Osteocyte (in vitro differentiated cells): ENCODE data around the gene CACNA1A. TPM values are rescaled to one million over a fixed set of nuclear protein-coding genes. Genes with fewer than 3 reads are reported as not detected.
"Not testable (repeated sequence)": the region's sequence is repeated elsewhere in the genome, so short reads cannot be mapped to it uniquely, and the experiment has no call there.

Experiments used
- DNase-seq: peaks from one replicate; pipeline ENCODE4 v3.0.0; 2021; ENCODE audit warnings: mixed read lengths; ENCODE audit not compliant: unreplicated experiment; ENCODE audit errors: extremely low spot score
- H3K27ac Mint-ChIP-seq: one replicate; pipeline ENCODE4 v1.8.0; 2021; ENCODE audit warnings: mild to moderate bottlenecking, mixed read lengths; ENCODE audit not compliant: unreplicated experiment
- H3K27me3 Mint-ChIP-seq: one replicate; pipeline ENCODE4 v1.8.0; 2021; ENCODE audit warnings: mixed read lengths; ENCODE audit not compliant: unreplicated experiment
- H3K36me3 Mint-ChIP-seq: one replicate; pipeline ENCODE4 v1.8.0; 2021; ENCODE audit warnings: mixed read lengths; ENCODE audit not compliant: unreplicated experiment
- H3K4me1 Mint-ChIP-seq: one replicate; pipeline ENCODE4 v1.8.0; 2021; ENCODE audit warnings: mixed read lengths; ENCODE audit not compliant: unreplicated experiment
- H3K4me3 Mint-ChIP-seq: one replicate; pipeline ENCODE4 v1.8.0; 2021; ENCODE audit warnings: mild to moderate bottlenecking, moderate library complexity, mixed read lengths; ENCODE audit not compliant: unreplicated experiment
- H3K9me3 Mint-ChIP-seq: one replicate; pipeline ENCODE4 v1.8.0; 2021; ENCODE audit warnings: mixed read lengths; ENCODE audit not compliant: unreplicated experiment
- total RNA-seq: library from RNA; stranded (reverse); gene quantifications from 2 replicates; pipeline ENCODE4 v1.2.1, GENCODE V29; 2021
- TF ChIP-seq, protein P1 (sequence below): fragments of 200-600 bp; sonication (generic); IDR thresholded peaks from 2 replicates; pipeline ENCODE4 v1.5.0; 2021; ENCODE audit warnings: antibody characterized with exemption, mild to moderate bottlenecking, moderate library complexity

Gene CACNA1A
- total RNA-seq, 1 donor from 2014 or later, result 2.3 TPM

DNA sequence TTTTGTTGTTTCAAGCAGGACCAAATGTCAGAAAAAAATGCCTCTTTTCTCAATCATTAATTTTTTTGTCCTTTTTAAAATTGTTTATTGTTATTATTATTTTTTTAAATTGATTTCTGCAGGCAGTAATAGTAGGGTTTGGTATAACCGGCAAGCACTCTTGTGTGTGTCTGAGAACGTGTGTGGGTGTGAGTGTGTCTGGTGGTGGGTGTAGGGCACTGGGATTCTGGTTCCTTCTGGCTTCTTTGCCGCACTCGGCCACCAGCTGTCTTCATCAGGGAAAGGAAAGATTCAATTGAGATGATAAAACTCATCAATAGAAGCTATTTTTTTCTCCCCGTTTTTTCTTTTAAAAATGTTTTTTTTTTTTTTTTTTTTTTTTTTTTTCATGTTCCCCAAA, 299.7 kb downstream of the CACNA1A start:
- H3K9me3 Mint-ChIP-seq, result no peaks in the 10 kb centered on the region
- no peaks in the 10 kb centered on the region for H3K27me3 Mint-ChIP-seq
- no peak overlapping the region for H3K27ac Mint-ChIP-seq
- no peaks in the 10 kb centered on the region for H3K36me3 Mint-ChIP-seq
- TF ChIP-seq, protein P1, sequence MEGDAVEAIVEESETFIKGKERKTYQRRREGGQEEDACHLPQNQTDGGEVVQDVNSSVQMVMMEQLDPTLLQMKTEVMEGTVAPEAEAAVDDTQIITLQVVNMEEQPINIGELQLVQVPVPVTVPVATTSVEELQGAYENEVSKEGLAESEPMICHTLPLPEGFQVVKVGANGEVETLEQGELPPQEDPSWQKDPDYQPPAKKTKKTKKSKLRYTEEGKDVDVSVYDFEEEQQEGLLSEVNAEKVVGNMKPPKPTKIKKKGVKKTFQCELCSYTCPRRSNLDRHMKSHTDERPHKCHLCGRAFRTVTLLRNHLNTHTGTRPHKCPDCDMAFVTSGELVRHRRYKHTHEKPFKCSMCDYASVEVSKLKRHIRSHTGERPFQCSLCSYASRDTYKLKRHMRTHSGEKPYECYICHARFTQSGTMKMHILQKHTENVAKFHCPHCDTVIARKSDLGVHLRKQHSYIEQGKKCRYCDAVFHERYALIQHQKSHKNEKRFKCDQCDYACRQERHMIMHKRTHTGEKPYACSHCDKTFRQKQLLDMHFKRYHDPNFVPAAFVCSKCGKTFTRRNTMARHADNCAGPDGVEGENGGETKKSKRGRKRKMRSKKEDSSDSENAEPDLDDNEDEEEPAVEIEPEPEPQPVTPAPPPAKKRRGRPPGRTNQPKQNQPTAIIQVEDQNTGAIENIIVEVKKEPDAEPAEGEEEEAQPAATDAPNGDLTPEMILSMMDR, result no peak
- H3K4me3 Mint-ChIP-seq, result no peak overlapping the region
- DNase-seq, result no peak
- H3K4me1 Mint-ChIP-seq, result peaks cover 8% of the 10 kb centered on the region

DNA sequence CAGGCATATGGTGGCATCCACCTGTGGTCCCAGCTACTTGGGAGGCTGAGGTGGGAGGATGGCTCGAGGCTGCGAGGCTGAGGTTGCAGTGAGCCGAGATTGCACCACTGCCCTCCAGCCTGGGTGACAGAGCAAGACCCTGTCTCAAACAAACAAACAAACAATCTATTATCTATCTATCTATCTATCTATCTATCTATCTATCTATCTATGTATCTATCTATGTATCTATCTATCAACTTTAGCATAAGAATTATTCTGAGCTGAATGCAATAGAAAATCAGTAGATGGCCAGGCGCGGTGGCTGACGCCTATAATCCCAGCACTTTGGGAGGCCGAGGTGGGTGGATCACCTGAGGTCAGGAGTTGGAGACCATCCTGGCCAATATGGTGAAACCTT, 304.2 kb downstream of the CACNA1A start:
- DNase-seq, H3K4me3 Mint-ChIP-seq, H3K4me1 Mint-ChIP-seq, H3K36me3 Mint-ChIP-seq, H3K27ac Mint-ChIP-seq, H3K9me3 Mint-ChIP-seq, H3K27me3 Mint-ChIP-seq: not testable (repeated sequence)

DNA sequence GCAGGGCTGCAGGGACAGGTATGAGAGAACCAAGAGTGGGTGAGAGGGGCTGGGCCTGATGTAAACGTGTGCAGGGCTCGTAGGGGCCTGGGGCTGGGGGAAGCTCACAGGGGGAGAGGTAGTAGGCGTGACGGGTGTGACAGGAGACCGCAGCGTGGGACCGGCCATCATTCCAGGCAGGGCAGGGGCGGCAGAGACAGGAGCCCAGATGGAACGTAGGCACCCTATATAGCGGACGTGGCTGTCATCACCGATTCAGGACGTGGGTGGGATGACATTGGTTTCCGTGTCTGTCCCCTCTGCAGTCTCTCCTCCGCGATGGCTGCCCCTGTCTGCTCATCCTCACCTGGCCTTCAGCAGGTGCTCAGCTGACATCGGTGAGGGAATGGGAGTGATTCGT, 307.6 kb downstream of the CACNA1A start:
- Mint-ChIP-seq H3K9me3 (no peaks in the 10 kb centered on the region), H3K4me1 (no peaks in the 10 kb centered on the region), H3K27me3 (no peaks in the 10 kb centered on the region), H3K36me3 (no peaks in the 10 kb centered on the region), H3K27ac (no peak overlapping the region), H3K4me3 (no peak overlapping the region)
- DNase-seq, result no peak
- TF ChIP-seq, protein P1, result no peak

DNA sequence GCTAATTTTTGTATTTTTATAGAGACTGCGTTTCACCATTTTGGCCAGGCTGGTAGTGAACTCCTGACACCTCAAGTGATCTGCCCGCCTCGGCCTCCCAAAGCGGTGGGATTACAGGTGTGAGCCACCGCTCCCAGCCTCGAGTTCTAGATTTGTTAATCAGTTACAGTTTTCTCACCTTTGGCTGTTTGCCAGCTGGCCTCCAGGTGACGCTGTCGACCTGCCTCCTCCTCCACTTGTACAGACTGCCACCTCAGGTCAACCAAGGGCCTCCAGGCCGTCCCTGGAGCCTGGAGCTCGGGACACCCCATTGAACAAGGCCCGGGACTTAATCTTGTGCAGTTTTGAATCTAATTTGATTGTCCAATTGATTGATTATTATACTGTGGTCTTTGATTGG, 310.6 kb downstream of the CACNA1A start:
- DNase-seq, result no peak
- no peaks in the 10 kb centered on the region for H3K27me3 Mint-ChIP-seq
- H3K4me1 Mint-ChIP-seq, result no peaks in the 10 kb centered on the region
- TF ChIP-seq, protein P1, result no peak
- no peak overlapping the region for H3K4me3 Mint-ChIP-seq
- H3K36me3 Mint-ChIP-seq, result no peaks in the 10 kb centered on the region
- no peaks in the 10 kb centered on the region for H3K9me3 Mint-ChIP-seq
- H3K27ac Mint-ChIP-seq, result no peak overlapping the region

DNA sequence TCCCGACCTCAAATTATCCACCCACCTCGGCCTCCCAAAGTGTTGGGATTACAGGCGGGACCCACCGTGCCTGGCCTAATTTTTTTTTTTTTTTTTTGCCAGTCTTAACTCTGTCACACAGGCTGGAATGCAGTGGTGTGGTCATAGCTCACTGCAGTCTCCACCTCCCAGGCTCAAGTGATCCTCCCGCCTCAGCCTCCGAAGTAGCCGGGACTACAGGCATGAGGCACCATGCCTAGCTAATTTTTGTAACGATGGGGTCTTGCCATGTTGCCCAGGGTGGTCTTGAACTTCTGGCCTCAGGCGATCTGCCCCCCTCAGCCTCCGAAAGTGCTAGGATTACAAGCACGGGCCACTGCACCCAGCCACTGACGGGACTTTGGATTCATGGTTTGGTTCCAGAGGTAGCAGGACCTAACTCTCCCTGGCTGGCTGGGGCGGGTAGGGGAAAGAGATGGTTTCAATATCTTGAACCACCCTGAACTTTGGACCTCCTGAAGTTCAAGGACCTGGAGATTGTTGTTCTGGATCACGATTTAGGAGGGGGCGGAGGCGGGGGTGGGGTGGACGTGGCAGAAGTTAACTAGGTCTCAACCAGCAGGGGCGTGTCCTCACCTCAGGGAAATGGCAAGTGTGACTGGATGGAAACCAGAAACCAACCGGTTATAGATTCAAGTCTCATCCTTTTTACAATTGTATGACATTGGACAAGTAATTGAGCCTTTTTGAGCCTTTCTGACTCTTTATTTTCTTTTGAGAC, 315.3 kb downstream of the CACNA1A start:
- Mint-ChIP-seq H3K4me1 (no peaks in the 10 kb centered on the region), H3K36me3 (no peaks in the 10 kb centered on the region), H3K27me3 (no peaks in the 10 kb centered on the region), H3K4me3 (no peak overlapping the region), H3K27ac (no peak overlapping the region), H3K9me3 (no peaks in the 10 kb centered on the region)
- no peak for DNase-seq
- TF ChIP-seq, protein P1, result no peak
